HG02943 (cell line): Measurements from ENCODE around the gene LTO1.

Source experiments
- ATAC-seq: cut with Tn5 transposase; IDR thresholded peaks from one replicate; pipeline ENCODE4 v1.9.1; 2021; ENCODE audit warnings: mild to moderate bottlenecking, low read depth, moderate library complexity; ENCODE audit not compliant: unreplicated experiment

The LTO1 gene, protein sequence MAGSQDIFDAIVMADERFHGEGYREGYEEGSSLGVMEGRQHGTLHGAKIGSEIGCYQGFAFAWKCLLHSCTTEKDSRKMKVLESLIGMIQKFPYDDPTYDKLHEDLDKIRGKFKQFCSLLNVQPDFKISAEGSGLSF

DNA sequence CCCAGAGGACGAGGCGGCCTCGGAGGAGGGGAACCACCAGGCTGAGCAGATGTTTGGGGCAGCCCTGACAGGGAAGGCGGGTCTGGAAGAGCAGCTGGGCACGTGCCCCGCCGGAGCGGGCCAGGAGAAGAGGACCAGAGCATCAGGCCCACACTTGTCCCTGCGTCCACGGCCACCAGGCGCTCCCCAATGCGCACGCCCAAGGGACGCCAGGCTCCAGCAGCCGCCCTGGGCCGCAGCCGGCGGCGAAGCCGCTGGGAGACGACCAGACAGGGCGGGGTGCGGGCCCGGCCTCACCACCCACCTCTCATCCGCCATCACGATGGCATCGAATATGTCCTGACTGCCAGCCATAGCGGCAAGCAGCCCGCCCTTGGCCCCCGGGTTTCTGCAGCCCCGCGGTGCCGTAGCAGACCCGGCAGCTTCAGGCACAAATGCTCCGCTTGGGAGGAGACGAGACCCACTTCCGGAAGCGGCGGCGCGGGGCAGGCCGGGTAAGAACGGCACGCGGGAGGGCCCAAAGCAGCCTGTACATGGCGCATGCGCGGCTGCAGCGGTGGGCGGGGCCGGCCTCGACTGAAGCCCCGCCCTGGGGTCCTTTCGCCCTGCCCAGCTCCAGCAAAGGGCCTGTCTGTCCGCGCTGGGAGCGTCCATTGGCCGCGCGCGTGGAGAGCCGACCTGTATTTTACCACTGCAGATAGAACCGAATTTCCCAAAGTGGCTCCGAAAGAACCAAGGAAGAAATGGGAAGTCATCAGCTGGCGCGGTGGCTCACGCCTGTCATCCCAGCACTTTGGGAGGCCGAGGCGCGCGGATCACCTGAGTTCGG is at the start of gene LTO1:
Gene LTO1, minus strand, starts transcription at position 468 of the 829 bp plus-strand sequence. Its CDS starts 114 bp downstream, at position 354.
- ATAC-seq = peak; percentile 79

DNA sequence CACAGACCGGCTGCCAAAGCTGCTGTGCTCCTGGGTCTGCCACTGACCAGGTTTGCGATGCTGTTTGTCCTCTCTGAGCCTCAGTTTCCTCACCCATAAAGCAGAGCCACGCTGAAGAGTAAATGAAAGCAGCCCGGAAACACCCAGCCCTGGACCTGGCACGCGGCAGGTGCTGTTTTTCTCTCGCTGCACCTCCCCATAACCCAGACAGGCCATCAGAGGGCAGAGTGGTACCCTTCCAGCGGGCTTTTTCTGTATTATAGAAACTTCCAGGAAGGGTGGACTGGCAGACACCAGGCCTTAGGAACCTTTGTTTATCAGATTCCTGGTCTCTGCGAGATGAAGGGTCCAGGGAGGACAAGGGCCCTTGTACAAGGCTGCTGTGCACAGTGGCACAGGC is 46.6 kb upstream of the LTO1 start:
- ATAC-seq = no peak

DNA sequence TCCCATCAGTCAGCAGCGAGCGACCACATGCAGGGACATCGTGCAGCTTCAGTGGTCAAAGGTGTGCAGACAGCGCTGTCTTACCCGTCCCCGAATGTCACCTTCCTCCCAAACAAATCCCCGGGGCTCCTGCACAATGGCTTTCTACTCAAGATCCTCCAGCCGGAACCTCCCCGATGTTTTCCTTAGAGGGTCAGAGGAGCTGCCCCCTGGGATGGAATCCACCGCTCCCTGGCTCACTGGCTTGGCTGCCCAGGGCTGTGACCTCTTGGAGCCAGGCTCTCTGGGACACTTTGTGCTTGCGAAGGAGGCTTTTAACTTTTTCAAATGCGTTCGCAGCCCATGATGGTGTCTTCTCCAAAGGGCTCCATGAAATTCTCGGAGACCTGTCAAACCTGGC is 46.0 kb upstream of the LTO1 start:
- ATAC-seq = no peak

DNA sequence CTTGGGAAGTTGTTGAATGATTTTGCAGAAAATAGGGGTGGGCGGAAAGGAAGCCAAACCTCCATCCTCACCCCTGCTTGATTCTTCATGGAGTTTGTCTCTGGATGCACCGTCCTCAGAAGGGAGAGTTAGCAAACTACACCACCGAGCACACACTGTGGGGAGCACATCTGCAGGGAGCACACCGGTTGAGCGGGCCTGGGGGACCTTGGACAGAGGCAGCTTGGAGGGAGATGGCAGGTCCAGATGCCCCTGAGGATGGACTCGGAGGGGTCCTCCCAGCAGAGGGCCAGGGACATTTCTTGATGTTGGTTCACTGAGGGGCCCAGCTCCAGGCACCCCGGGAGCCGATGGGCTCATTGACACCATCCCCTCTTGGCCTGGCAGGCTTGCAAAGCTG is 43.8 kb upstream of the LTO1 start:
- no peak for ATAC-seq

DNA sequence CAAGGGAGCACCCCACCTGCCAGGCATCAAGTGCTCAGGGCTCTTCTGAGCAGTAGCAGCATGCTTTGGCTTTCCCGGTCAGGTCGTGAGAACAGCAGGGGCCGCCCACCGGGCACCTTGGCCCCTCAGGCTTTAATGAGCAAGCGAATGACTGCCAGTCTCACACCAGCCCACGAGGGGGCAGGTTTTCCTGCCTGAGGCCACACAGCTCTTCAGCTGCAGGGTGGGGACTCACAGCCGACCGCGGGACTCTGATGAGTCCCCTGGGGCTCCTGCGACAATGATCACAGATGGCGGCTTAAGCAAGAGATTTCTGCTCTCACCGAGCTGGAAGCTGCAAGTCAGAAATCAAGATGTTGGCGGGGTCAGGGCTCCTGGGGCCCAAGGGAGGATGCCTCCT is 43.0 kb upstream of the LTO1 start:
- ATAC-seq = no peak

DNA sequence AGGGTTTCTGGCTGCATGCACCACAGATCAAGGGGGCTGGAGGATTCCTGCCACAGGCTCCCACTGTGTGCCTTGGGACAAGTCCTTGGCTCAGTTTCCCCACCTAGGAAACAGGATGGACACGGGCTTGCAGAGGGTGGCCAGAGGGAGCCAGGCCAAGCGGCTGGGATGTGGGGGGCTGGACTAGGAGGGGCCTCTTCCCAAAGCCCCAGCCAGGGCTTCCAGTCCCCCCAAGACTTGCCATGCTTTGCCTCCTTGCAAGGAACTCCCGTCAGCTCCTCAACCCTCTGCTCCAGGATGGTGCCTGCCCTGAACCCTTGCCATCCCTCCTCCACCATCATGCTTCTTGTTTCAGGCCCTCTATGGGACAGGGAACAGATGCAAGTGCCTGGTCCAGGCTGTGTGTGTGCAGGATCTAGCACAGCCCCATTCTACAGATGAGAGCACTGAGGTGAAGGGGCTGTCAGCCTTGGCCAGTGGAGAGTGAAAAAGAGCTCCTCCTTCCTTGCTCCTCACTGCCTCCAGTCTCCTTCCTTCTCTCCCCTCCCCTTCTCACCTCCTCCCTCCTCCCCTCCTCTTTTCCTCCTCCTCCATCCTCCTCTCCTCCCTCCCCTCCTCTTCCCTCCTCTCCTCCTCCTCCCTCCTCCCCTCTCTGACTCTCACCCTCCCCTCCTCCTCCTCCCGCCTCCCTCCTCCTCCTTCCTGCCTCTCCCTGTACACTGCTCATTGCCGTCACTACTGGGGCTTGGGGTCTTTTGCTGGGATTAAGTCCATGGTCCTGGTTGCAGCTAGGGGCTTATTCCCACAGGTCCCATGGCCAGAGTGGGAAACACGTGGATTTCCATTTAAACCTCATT is 42.0 kb upstream of the LTO1 start:
- ATAC-seq = no peak

DNA sequence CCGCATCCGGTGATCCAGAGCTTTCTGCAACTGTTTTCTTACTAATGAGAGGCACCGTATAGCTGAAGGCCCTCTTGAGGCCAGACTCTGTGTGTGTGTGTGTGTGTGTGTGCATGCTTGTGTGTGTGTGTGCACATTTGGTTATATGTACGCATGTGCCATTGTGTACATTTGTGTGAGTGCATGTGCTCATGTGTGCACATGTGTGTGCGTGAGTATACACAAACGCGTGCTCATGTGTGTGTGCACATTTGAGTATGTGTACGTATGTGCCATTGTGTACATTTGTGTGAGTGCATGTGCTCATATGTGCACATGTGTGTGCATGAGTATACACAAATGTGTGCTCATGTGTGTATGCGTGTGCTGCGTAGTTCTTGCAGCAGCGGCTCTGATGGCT is 40.9 kb upstream of the LTO1 start:
- no peak for ATAC-seq

DNA sequence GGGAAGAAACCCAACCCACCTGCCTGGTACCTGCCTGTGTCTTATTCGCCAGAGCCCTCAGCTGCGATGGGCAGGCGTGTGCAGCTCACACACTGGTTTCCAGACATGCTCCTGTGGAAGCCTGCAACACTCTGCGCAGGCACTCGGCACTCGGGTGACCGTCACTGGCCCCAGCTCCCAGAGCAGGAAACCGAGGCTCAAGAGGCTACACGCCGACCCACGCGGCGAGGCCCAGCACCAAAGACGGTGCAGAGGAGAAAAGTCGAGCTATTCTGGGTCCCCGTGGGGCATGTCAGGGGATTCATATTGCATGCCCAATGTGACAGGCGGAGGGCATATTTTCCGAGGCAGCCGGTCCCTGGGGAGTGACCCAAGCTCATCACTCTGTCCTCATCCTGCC is 40.3 kb upstream of the LTO1 start:
- ATAC-seq = no peak

DNA sequence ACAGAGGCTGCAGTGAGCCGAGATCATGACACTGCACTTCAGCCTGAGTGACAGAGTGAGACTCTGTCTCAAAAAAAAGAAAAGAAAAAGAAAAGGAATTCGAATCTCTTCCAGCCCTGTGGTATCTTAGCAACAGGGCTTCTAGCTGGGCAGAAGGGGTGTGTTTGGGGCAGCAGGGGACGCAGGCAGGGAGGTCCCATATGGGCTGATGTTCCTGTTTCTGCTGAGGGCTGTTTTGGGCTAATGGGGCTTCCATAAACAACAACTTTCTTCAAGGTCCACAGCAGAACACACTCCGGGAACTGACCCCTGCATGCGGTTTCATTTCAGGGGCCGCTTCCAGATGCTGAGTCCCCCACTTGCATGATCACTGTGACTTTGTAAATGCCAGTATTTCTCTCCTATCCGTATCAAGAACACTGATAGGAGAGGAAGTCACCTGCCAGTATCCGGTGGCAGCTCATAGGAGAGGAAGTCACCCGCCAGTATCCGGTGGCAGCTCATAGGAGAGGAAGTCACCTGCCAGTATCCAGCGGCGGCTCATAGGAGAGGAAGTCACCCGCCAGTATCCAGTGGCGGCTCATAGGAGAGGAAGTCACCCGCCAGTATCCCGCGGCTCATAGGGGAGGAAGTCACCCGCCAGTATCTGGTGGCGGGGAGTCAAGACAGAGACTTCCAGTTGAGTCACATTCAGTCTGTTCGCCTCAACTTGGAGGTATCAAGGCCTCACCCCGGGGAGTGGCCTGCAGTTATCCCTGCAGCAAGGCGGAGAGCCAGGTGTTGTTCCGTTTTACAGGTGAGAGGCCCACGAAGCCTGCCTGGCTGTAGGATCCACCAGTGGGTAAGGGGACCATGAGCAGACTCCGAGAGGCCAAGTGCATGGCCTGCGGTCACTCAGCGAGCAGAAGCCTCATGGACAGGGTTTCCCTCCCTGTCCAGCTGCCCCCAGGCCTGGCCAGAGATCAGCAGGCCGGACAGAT is 37.0 kb upstream of the LTO1 start:
- no peak for ATAC-seq

DNA sequence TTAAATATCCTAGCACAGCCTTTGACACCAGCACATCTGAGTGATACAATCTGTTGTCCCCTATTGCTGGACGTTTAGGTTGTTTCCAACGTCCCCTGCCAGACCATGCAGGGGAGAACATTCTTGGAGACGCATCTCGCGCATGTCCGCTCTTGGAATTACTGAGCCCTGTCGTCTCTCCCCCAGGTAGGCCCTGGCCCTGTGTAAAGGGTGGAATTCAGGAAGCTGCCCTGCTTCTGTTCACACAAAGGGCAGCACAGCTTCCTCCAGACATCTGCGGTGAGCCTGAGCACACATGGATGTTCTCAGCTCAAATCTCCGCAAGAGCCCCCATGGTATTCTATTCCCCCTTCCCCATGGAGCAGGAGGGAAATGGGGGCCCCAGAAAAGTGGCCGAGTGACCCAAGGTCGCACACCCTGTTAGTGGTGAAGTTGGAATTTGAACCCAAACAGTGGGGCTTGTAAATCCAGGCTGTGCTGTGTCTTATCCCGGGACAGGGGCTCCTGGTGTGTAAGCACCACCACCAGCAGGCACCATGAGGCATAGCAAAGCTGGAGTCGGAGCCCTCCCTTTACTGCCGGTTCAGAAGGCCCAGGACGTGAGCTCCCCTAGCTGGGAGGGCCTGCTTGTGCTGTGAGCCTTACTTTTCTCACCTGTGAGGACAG is 33.7 kb upstream of the LTO1 start:
- ATAC-seq = no peak

DNA sequence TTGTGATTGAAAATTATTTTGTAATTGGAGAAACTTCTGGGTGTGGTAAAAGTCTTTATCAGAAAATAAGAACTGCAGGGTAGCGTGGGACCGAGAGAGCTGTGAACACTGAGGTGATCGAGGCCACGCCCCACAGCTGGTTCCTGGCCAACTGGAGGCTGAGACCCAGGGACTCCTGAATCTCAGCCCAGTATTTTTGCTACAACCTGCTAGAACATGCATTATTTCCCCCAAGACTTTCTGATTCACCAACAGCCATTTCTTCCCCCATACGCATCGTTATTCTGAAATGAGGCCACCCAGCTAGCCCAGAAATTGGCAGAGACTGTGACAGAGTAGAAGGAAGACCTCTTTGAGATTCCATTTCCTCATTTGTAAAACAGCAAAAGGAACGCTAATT is 32.0 kb upstream of the LTO1 start:
- ATAC-seq = no peak

DNA sequence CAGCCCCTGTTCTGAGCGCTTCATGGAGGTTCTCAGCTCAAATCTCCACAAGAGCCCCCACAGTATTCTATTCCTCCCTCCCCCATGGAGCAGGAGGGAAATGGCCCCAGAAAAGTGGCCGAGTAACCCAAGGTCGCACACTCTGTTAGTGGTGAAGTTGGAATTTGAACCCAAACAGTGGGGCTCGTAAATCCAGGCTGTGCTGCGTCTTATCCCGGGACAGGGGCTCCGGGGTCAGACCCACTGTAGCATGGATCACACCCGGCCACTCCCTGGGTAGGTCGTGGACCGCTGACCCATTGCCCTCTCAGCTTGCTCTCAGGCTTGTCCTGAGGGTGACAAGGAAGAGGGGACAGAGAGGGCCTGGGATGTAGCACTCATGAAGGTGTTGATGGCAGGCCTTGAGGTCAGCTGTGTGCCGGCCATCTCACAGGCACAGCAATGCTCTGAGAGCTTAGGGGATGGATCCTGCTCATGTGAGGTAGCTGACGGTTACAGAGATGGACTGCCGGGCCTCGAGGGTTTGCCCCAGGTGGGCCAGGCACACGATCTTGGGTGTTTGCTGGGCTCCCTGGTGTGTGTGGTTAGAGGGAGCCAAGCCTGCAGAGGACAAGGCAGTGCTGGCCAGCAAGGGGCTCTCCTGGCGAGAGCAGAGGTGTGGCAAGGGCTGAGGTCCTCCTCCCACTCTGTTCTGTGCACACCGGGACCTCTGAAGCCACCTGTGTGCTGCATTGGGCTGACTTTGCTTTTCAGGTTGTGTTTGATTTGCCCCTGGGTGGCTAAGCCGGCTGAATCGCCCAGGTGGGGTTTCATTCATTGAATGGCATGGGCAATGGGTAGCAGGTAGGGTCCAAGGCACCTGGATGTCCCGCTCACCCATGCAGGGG is 31.0 kb upstream of the LTO1 start:
- no peak for ATAC-seq

DNA sequence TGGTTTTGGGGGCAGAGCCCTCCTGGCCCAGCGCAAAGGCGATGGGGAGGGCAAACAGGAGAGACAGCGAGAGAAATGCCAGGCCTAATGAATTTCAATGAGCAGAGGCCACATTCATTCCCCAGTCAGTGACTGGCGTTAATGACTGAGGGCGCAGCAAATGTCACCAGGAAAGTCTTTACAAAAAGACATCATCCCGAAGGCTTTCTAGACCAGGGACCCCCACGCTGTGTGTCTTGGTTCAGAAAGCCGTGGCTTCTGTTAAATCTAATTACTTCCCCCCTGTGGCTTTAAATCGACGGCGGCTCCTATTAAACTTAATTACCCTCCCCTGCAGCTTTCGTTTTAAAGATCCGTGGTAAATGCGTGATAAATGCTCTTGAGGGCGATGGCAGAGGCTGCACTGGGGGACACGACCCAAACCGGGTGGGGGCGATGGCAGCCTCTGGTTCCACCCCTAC is 30.2 kb upstream of the LTO1 start:
- ATAC-seq = no peak

DNA sequence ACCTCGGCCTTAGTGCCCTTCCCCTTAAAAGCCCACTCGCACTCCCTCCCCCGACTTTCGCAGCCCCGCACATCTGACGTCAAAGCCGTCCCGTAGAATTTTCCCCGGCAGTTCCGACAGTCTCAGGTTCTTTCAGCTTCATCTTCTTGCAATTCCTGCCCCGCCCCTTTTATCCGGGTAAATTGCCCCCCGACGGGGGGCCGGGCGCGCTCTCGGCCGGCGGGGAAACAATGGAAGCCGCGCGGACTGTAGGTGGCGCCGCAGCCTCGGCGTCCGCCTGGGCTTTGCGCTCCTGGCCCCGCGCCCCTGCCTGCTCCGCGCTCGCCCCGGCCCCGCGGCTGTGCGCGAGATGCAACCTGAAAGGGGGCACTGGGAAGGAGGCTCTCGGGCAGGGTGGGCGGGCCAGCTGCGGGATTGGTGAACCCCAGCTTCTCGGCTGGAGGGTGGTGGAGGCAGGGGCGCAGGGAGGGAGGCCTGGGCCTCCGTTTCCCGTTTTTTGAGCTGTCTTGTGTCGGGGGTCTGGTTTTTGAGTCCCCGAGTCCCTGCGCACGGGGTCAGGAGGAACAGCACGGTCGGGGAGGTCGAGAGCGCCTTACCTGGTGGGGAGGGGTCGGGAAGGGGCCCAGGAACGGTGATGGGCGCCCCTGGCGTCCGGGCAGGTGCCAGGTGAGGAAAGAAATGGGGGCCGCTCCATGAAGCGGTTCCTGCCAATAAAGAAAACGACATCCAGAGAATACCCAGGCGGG is 29.5 kb upstream of the LTO1 start:
- no peak for ATAC-seq

DNA sequence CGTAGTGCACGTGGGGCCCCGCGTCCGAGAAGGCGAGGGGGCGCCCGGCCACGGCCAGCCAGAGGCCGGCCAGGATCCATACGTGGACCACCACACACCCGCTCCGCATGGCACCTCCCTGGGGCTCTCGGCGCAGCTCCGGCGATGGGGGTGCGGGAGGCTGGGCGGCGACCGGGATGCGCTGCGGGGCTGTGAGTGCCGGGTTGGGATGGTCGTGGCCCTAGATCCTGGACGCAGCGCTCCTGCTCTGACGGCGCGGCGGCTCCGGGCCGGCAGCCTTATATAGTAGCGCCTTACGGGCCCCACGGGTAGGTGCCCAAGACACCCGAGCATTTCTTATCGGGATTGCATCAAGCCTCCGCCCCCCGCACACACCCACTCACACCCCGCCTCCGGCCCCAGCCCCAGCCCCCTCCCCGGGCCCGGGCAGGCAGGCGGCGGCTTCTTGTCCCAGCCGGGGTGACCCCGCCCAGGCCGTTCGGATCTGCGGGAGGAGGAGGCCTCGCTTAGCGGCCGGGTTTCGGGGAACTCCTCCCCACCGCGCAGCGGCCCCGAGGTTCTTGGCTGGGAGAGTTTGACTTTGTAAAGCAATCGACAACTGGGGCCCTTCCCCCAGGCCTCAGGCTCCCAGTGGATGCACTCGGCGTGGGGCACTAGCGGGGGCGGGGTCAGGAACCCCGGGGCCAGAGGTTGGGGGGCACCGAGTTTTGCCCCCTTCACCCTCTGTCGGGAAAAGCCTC is 28.8 kb upstream of the LTO1 start, which contains the start of gene FGF19:
Gene FGF19, minus strand, starts transcription at position 255 of the 740 bp plus-strand sequence. Its CDS starts 146 bp downstream, at position 109.
- ATAC-seq = no peak

DNA sequence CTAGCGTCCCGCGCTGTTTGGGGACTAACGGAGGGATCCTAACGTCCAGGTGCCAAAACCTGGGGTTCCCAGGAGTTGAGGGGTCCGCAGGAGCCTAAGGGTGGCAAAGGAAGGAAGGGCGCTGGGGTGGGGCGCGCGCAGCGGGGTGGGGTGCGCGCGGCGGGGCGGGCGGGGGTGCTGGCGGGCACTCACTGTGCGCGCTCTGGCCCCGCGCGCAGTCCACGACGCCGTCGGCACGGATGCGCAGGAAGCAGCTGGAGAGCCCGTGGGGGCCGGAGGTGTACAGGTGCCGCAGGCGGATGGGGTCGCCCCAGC is 28.3 kb upstream of the LTO1 start:
- no peak for ATAC-seq

DNA sequence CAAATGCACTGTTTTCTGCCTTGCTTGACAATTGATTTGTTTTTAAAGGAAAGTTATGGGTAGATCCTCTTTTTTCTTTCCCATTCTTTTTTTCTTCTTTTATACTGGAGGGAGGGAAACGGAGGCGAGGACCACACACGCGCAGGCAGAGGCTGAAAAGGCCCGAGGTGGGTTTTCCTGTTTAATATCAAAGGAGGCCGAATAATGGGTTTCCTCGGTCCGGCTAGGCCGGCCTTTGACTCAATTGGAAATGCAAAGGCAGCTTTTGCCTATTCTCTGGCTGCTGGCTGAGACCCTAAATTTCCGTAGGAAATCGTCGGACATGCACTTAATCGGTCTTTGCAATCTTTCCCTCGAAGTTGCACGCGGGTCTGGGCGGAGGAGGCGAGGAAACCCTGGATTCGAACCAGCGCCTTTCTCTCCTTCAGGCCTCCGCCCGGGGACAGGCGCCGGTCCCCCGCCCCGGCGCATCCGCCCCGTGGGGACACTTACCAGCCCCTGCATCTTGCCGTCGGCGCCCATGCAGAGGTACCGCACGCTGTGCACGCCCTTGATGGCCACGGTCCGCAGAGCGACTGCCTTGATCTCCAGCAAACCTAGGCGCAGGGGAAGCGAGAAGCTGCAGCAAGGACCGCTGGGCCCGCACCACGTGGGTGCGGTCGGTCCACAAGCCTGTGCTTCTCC is 27.8 kb upstream of the LTO1 start:
- no peak for ATAC-seq
